ENCODE measurements around the gene RREB1.

Gene RREB1

GRCh38 chr6:7245668-7246393 lies 138.1 kb downstream of the RREB1 start:
- DNase-seq (ENCODE audit: low read depth) = no peak

- no peak for DNase-seq (ENCODE audit: low read depth)
Observed at GRCh38 chr6:7246401-7247178, 138.8 kb downstream of the RREB1 start.

GRCh38 chr6:7247179-7247456 lies 139.4 kb downstream of the RREB1 start:
- no peak for DNase-seq (ENCODE audit: low read depth)

- DNase-seq (ENCODE audit: low read depth) = no peak
Observed at GRCh38 chr6:7247828-7248227, 140.1 kb downstream of the RREB1 start.

GRCh38 chr6:7249391-7249790 lies 141.6 kb downstream of the RREB1 start:
- no peak for DNase-seq (ENCODE audit: low read depth)

- DNase-seq (ENCODE audit: low read depth) = no peak
Observed at GRCh38 chr6:7249946-7250643, 142.3 kb downstream of the RREB1 start.

- DNase-seq (ENCODE audit: low read depth) = no peak
Observed at GRCh38 chr6:7250812-7251211, 143.1 kb downstream of the RREB1 start.

GRCh38 chr6:7251646-7252260 lies 144.0 kb downstream of the RREB1 start:
- DNase-seq (ENCODE audit: low read depth) = no peak

- no peak for DNase-seq (ENCODE audit: low read depth)
Observed at GRCh38 chr6:7252390-7252789, 144.6 kb downstream of the RREB1 start.

GRCh38 chr6:7254980-7255835 lies 147.4 kb downstream of the RREB1 start:
- no peak for DNase-seq (ENCODE audit: low read depth)

- no peak for DNase-seq (ENCODE audit: low read depth)
Observed at GRCh38 chr6:7255918-7256317, 148.2 kb downstream of the RREB1 start.

- no peak for DNase-seq (ENCODE audit: low read depth)
Observed at GRCh38 chr6:7256785-7257184, 149.0 kb downstream of the RREB1 start.

GRCh38 chr6:7257521-7258230 lies 149.9 kb downstream of the RREB1 start:
- no peak for DNase-seq (ENCODE audit: low read depth)

- no peak for DNase-seq (ENCODE audit: low read depth)
Observed at GRCh38 chr6:7258231-7258763, 150.5 kb downstream of the RREB1 start.

GRCh38 chr6:7260291-7261031 lies 152.7 kb downstream of the RREB1 start:
- DNase-seq (ENCODE audit: low read depth) = no peak

- DNase-seq (ENCODE audit: low read depth) = peak; percentile 7
Observed at GRCh38 chr6:7261032-7261841, 153.5 kb downstream of the RREB1 start.

- DNase-seq (ENCODE audit: low read depth) = no peak
Observed at GRCh38 chr6:7261852-7262461, 154.2 kb downstream of the RREB1 start.

GRCh38 chr6:7262746-7263518 lies 155.2 kb downstream of the RREB1 start:
- DNase-seq (ENCODE audit: low read depth) = no peak

All from activated T-cell treated with anti-CD3 and anti-CD28 coated beads for 1 hour (primary cell).